ENCODE results near the gene ACADVL.

Gene ACADVL

GRCh38 chr17:7184091-7184488, 35.6 kb upstream of the ACADVL start:
- Mint-ChIP-seq H3K27me3 (no peaks in the 10 kb centered on the region), H3K36me3 (no peaks in the 10 kb centered on the region), H3K4me3 (no peak overlapping the region), H3K4me1 (peaks cover 5% of the 10 kb centered on the region), H3K9me3 (no peaks in the 10 kb centered on the region), H3K27ac (no peak overlapping the region)

- H3K4me1 Mint-ChIP-seq, result peaks cover 5% of the 10 kb centered on the region
- no peak overlapping the region for H3K27ac Mint-ChIP-seq
- H3K36me3 Mint-ChIP-seq, result no peaks in the 10 kb centered on the region
- H3K4me3 Mint-ChIP-seq, result no peak overlapping the region
- no peaks in the 10 kb centered on the region for H3K27me3 Mint-ChIP-seq
- H3K9me3 Mint-ChIP-seq, result no peaks in the 10 kb centered on the region
Observed at GRCh38 chr17:7184647-7185046, 35.1 kb upstream of the ACADVL start.

GRCh38 chr17:7186241-7186640, 33.5 kb upstream of the ACADVL start:
- peaks cover 5% of the 10 kb centered on the region for H3K4me1 Mint-ChIP-seq
- no peaks in the 10 kb centered on the region for H3K9me3 Mint-ChIP-seq
- no peaks in the 10 kb centered on the region for H3K27me3 Mint-ChIP-seq
- no peak overlapping the region for H3K4me3 Mint-ChIP-seq
- no peaks in the 10 kb centered on the region for H3K36me3 Mint-ChIP-seq
- no peak overlapping the region for H3K27ac Mint-ChIP-seq

- peaks cover 5% of the 10 kb centered on the region for H3K4me1 Mint-ChIP-seq
- H3K27me3 Mint-ChIP-seq, result no peaks in the 10 kb centered on the region
- H3K9me3 Mint-ChIP-seq, result no peaks in the 10 kb centered on the region
- no peak overlapping the region for H3K4me3 Mint-ChIP-seq
- no peak overlapping the region for H3K27ac Mint-ChIP-seq
- no peaks in the 10 kb centered on the region for H3K36me3 Mint-ChIP-seq
Observed at GRCh38 chr17:7190276-7190917, 29.3 kb upstream of the ACADVL start.

DNA sequence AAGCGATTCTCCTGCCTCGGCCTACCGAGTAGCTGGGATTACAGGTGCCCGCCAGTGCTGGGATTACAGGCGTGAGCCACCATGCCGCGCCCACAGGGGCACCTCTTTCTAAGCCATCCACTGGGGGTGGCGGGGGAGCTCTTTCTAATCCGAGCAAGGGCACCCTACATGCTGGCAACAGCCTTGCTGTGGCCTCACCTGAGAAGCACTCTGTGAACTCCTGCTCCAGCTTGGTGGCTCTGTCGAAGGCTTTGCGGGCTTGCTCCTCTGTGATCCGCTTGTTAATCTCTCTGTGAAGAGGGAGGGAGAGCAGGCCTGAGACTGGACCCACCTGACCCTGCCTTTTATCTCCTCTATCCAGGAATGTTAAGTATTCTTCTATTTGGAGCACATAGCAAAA, 28.7 kb upstream of the ACADVL start:
- H3K27ac Mint-ChIP-seq, result no peak overlapping the region

GRCh38 chr17:7191571-7192270, 28.0 kb upstream of the ACADVL start:
- H3K4me3 Mint-ChIP-seq, result no peak overlapping the region

More for the DNA sequence above, 28.7 kb upstream of the ACADVL start:
- H3K9me3 Mint-ChIP-seq, result no peaks in the 10 kb centered on the region
- no peaks in the 10 kb centered on the region for H3K27me3 Mint-ChIP-seq
- H3K4me1 Mint-ChIP-seq, result peaks cover 5% of the 10 kb centered on the region
- no peaks in the 10 kb centered on the region for H3K36me3 Mint-ChIP-seq
- H3K4me3 Mint-ChIP-seq, result no peak overlapping the region

GRCh38 chr17:7192271-7192937, 27.3 kb upstream of the ACADVL start:
- H3K4me3 Mint-ChIP-seq, result no peak overlapping the region
- no peaks in the 10 kb centered on the region for H3K36me3 Mint-ChIP-seq
- no peaks in the 10 kb centered on the region for H3K27me3 Mint-ChIP-seq
- H3K27ac Mint-ChIP-seq, result no peak overlapping the region
- no peaks in the 10 kb centered on the region for H3K4me1 Mint-ChIP-seq
- H3K9me3 Mint-ChIP-seq, result no peaks in the 10 kb centered on the region

More at GRCh38 chr17:7191571-7192270, 28.0 kb upstream of the ACADVL start:
- Mint-ChIP-seq H3K27me3 (no peaks in the 10 kb centered on the region), H3K36me3 (no peaks in the 10 kb centered on the region), H3K27ac (no peak overlapping the region), H3K9me3 (no peaks in the 10 kb centered on the region), H3K4me1 (no peaks in the 10 kb centered on the region)

DNA sequence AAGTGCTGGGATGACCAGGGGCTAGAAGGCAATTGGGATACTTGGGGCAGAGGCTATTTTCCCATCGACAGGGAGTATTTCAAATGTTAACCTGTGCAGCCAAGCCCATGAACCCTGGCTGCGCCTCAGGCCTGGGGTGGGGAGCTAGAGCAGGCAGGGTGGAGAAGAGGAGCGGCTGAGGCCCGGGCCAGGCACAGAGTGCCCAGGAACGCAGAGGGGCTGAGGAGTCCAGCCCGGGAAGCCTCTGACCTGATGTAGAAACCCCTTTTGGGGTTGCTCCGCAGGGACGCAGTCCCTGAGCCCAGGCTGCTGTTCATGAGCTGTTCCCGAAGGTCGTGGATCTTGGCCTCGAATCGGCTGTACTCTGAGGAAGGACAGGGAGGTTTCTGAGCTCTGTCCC, 23.8 kb upstream of the ACADVL start:
- H3K9me3 Mint-ChIP-seq, result no peaks in the 10 kb centered on the region
- H3K4me3 Mint-ChIP-seq, result no peak overlapping the region
- no peak overlapping the region for H3K27ac Mint-ChIP-seq
- H3K27me3 Mint-ChIP-seq, result no peaks in the 10 kb centered on the region
- H3K4me1 Mint-ChIP-seq, result no peaks in the 10 kb centered on the region
- H3K36me3 Mint-ChIP-seq, result no peaks in the 10 kb centered on the region

- Mint-ChIP-seq H3K9me3 (no peaks in the 10 kb centered on the region), H3K4me3 (no peak overlapping the region), H3K27ac (no peak overlapping the region), H3K4me1 (no peaks in the 10 kb centered on the region), H3K36me3 (no peaks in the 10 kb centered on the region), H3K27me3 (no peaks in the 10 kb centered on the region)
Observed at GRCh38 chr17:7196651-7197401, 22.9 kb upstream of the ACADVL start.

GRCh38 chr17:7203391-7203790, 16.3 kb upstream of the ACADVL start:
- Mint-ChIP-seq H3K27ac (no peak overlapping the region), H3K36me3 (no peaks in the 10 kb centered on the region), H3K4me1 (peaks cover 36% of the 10 kb centered on the region), H3K27me3 (no peaks in the 10 kb centered on the region), H3K4me3 (peak overlapping the region; percentile 52), H3K9me3 (no peaks in the 10 kb centered on the region)

DNA sequence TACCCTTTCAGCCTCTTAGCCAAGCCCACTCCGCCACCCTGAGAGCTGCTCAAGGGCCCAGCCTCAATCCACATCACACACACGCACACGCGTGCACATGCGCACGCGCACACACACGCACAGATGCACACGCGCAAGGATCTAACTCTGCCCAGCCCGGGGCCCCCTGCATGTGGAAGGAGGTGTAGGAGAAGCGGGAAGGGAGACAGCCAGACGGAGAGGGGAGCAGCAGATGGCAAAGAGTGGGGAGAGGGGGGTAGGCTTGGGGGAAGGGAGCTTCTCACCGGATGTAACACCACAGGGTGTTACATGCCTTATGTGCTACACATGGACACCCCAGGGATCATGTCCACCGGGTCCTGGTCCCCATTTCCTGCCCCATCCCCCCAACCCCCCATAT, 15.4 kb upstream of the ACADVL start:
- Mint-ChIP-seq H3K27me3 (no peaks in the 10 kb centered on the region), H3K27ac (peak overlapping the region; percentile 82), H3K4me3 (peak overlapping the region; percentile 71), H3K4me1 (peaks cover 36% of the 10 kb centered on the region), H3K36me3 (no peaks in the 10 kb centered on the region), H3K9me3 (no peaks in the 10 kb centered on the region)

DNA sequence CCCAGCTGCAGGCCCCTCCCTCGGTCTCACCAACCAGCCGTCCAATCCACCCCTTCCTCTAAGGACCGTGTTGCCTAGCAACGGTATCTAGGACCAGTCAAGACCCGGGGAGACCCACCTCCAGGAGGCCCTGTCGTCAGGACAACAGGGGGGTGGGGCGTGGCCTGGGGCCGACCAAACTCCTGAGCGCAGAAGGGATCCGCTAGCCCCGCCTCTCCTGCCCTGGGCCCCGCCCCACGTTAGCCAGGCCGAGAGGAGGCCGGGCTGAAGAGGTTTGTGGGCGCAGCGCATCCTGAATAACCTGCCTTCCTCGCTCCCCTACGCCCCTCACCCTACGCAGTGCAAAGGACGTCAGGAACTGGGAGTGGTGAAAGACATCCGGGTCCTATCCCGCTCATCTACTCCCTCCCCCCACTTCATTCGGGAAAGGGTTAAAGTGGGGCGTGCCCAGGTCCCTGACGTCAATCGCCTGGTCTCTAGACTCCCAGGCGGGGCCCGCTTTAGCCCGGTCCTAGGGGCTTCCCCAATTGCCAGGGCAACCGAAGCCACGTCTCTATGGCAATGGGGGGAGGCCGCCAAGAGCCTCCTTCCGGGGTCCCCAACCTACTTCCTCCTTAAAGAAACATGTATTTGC, 14.8 kb upstream of the ACADVL start:
- H3K4me1 Mint-ChIP-seq, result peaks cover 37% of the 10 kb centered on the region
- no peaks in the 10 kb centered on the region for H3K36me3 Mint-ChIP-seq
- no peaks in the 10 kb centered on the region for H3K9me3 Mint-ChIP-seq
- H3K27ac Mint-ChIP-seq, result peak overlapping the region; percentile 82
- H3K27me3 Mint-ChIP-seq, result no peaks in the 10 kb centered on the region
- peak overlapping the region; percentile 71 for H3K4me3 Mint-ChIP-seq

- Mint-ChIP-seq H3K9me3 (no peaks in the 10 kb centered on the region), H3K36me3 (no peaks in the 10 kb centered on the region), H3K4me3 (peak overlapping the region; percentile 71), H3K27me3 (no peaks in the 10 kb centered on the region), H3K27ac (peak overlapping the region; percentile 90), H3K4me1 (peaks cover 41% of the 10 kb centered on the region)
Observed at GRCh38 chr17:7205561-7205960, 14.2 kb upstream of the ACADVL start.

GRCh38 chr17:7207120-7208001, 12.4 kb upstream of the ACADVL start:
- H3K9me3 Mint-ChIP-seq, result no peaks in the 10 kb centered on the region
- H3K27ac Mint-ChIP-seq, result peak overlapping the region; percentile 90

More at GRCh38 chr17:7207120-7208001, 12.4 kb upstream of the ACADVL start:
- Mint-ChIP-seq H3K4me1 (peaks cover 47% of the 10 kb centered on the region), H3K36me3 (no peaks in the 10 kb centered on the region), H3K4me3 (no peak overlapping the region), H3K27me3 (no peaks in the 10 kb centered on the region)
